HepG2 (cell line): ENCODE data around the gene PSMB3. TPM values are rescaled to one million over a fixed set of nuclear protein-coding genes. Genes with fewer than 3 reads are reported as not detected.
A peak's percentile ranks its signal among the peaks of the same experiment; 100 is the strongest.

ENCODE experiments used
- ARNTL ChIP-seq: sonication (generic); formaldehyde crosslinking; IDR thresholded peaks from 2 replicates; pipeline ENCODE4 v1.4.0; 2020; ENCODE audit warnings: mild to moderate bottlenecking, missing genetic modification reagents
- FOXM1 ChIP-seq: sonication (generic); formaldehyde crosslinking; IDR thresholded peaks from 2 replicates; pipeline ENCODE4 v1.5.0; 2020; ENCODE audit warnings: missing genetic modification reagents
- GTF3A ChIP-seq: sonication (generic); formaldehyde crosslinking; conservative IDR thresholded peaks from 2 replicates; pipeline ENCODE4 v1.4.0; 2020; ENCODE audit warnings: mild to moderate bottlenecking, missing genetic modification reagents
- MEIS1 ChIP-seq: sonication (generic); formaldehyde crosslinking; IDR thresholded peaks from 2 replicates; pipeline ENCODE4 v1.9.0; 2021; ENCODE audit warnings: mild to moderate bottlenecking, missing genetic modification reagents, moderate library complexity, borderline replicate concordance
- PHF21A ChIP-seq: sonication (generic); formaldehyde crosslinking; IDR thresholded peaks from 2 replicates; pipeline ENCODE4 v1.5.0; 2020; ENCODE audit warnings: mild to moderate bottlenecking, missing genetic modification reagents
- TSC22D2 ChIP-seq: sonication (generic); formaldehyde crosslinking; IDR thresholded peaks from 2 replicates; pipeline ENCODE4 v1.5.1; 2020; ENCODE audit warnings: missing genetic modification reagents, mild to moderate bottlenecking, borderline replicate concordance
- ZBTB38 ChIP-seq: sonication (generic); formaldehyde crosslinking; IDR thresholded peaks from 2 replicates; pipeline ENCODE4 v1.5.1; 2020; ENCODE audit warnings: mild to moderate bottlenecking, missing genetic modification reagents
- ZFY ChIP-seq: sonication (generic); formaldehyde crosslinking; IDR thresholded peaks from 2 replicates; pipeline ENCODE4 v1.4.0; 2020; ENCODE audit warnings: missing genetic modification reagents
- ZMYM2 ChIP-seq: sonication (generic); formaldehyde crosslinking; IDR thresholded peaks from 2 replicates; pipeline ENCODE4 v1.8.0; 2022; ENCODE audit warnings: mild to moderate bottlenecking, missing genetic modification reagents
- ZNF121 ChIP-seq: sonication (generic); formaldehyde crosslinking; IDR thresholded peaks from 2 replicates; pipeline ENCODE4 v1.5.0; 2020; ENCODE audit warnings: mild to moderate bottlenecking, missing genetic modification reagents
- ZNF777 ChIP-seq: sonication (generic); formaldehyde crosslinking; IDR thresholded peaks from 2 replicates; pipeline ENCODE4 v1.4.0; 2020; ENCODE audit warnings: missing genetic modification reagents
- ZSCAN29 ChIP-seq: sonication (generic); formaldehyde crosslinking; conservative IDR thresholded peaks from 2 replicates; pipeline ENCODE4 v1.4.0; 2020; ENCODE audit warnings: mild to moderate bottlenecking, missing genetic modification reagents
- polyA plus RNA-seq, 8 experiments: library from polyadenylated mRNA; depleted of rRNA in 3 of 8; stranded (reverse) in 7 of 8; unstranded in 1 of 8; fragments of >200 nt; fragmentation: Illumina TruSeq in 4 of 8; extraction: Trizol in 4 of 8; gene quantifications; 2 replicates each; pipeline versions ENCODE4 v1.2.1 to v1.2.3, GENCODE V29; 2011 to 2016; ENCODE audit warnings: low read depth in 4 of 8, missing spikeins in 1 of 8, mixed read lengths in 1 of 8; ENCODE audit not compliant: insufficient read depth in 1 of 8
- total RNA-seq, 5 experiments: library from RNA; depleted of rRNA; stranded (reverse); fragments of >200 nt; fragmentation: Illumina TruSeq; extraction: Trizol; gene quantifications; 2 replicates each; pipeline ENCODE4 v1.2.3, GENCODE V29; 2016; ENCODE audit warnings: low read depth in 1 of 5
- TF ChIP-seq, protein P1 (sequence below): IDR thresholded peaks from 2 replicates; pipeline ENCODE4 v1.6.1; 2018; ENCODE audit warnings: missing genetic modification reagents
- TF ChIP-seq, protein P2 (sequence below): IDR thresholded peaks from 2 replicates; pipeline ENCODE4 v1.4.0; 2020; ENCODE audit warnings: mild to moderate bottlenecking, missing genetic modification reagents
- TF ChIP-seq, protein P3 (sequence below): sonication (generic); formaldehyde crosslinking; IDR thresholded peaks from 2 replicates; pipeline ENCODE4 v1.4.0; 2020; ENCODE audit warnings: missing genetic modification reagents
- TF ChIP-seq, protein P4 (sequence below): sonication (generic); formaldehyde crosslinking; IDR thresholded peaks from 2 replicates; pipeline ENCODE4 v1.9.0; 2021; ENCODE audit warnings: missing genetic modification reagents, mild to moderate bottlenecking, borderline replicate concordance

Gene PSMB3
- total and polyA plus RNA-seq, 2 of the 13 experiments (the other 11 are each of a cell fraction or from before 2014, with no cell fraction given), result 366 to 517 TPM

DNA sequence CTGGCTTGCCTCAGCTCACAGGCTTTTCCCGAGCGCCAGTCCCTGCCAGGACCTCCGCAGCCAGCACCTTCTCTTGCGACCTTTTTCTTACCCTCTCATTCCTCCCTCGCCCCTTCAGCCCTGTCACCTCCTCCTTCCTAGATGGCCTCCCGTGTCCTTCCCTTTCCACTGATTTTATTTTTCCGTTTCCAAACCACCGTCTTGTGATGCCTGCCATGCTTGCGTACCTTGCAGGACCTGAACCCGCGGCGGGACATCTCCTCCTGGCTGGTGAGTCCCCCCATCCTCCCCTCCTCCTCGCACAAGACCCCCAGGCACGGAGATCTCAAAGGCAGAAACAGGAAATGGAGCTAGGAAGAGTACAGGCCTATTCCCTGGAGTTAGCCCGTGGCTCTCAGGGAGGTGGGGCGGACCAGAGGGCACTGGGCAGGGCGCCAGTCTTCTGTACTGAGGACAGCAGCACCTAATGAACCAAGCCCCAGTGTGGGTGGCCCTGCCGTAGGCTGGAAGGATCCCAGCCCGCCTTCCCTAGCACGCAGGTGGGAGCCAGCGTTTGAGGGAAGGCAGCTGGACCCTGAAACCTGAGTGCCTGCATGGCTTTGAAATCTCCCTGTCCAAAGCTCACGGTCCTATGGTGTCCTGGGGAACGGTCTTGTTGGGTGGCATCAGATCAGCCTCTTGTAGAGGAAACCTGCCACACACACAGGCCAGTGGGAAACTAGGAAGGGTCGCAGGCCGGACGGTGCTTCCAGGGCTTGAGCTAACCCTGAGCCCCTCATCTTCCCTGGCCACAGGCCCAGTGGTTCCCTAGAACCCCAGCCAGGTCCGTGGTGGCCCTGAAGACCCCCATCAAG, 21.8 kb upstream of the PSMB3 start (continued):
- TF ChIP-seq, protein P1, sequence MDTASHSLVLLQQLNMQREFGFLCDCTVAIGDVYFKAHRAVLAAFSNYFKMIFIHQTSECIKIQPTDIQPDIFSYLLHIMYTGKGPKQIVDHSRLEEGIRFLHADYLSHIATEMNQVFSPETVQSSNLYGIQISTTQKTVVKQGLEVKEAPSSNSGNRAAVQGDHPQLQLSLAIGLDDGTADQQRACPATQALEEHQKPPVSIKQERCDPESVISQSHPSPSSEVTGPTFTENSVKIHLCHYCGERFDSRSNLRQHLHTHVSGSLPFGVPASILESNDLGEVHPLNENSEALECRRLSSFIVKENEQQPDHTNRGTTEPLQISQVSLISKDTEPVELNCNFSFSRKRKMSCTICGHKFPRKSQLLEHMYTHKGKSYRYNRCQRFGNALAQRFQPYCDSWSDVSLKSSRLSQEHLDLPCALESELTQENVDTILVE (CRISPR knock-in tag), result peak; percentile 73
- TF ChIP-seq TSC22D2 (CRISPR knock-in tag) (0 out of 2 replicates have a peak, but pooled peaks have one; percentile 54), ZBTB38 (CRISPR knock-in tag) (peak; percentile 35; the same call in 1 of the 2 replicates), ARNTL (peak; percentile 44; the same call in 1 of the 2 replicates), FOXM1 (CRISPR knock-in tag) (no peak), MEIS1 (peak; percentile 89; the same call in 1 of the 2 replicates), ZNF777 (no peak), ZFY (CRISPR knock-in tag) (peak; percentile 79), PHF21A (peak; percentile 72; the same call in 1 of the 2 replicates), ZMYM2 (CRISPR knock-in tag) (no peak), ZSCAN29 (CRISPR knock-in tag) (0 out of 2 replicates have a peak, but pooled peaks have one; percentile 44), ZNF121 (CRISPR knock-in tag) (peak; percentile 15; the same call in 1 of the 2 replicates), GTF3A (peak; percentile 69; the same call in 1 of the 2 replicates)
- TF ChIP-seq, protein P2, sequence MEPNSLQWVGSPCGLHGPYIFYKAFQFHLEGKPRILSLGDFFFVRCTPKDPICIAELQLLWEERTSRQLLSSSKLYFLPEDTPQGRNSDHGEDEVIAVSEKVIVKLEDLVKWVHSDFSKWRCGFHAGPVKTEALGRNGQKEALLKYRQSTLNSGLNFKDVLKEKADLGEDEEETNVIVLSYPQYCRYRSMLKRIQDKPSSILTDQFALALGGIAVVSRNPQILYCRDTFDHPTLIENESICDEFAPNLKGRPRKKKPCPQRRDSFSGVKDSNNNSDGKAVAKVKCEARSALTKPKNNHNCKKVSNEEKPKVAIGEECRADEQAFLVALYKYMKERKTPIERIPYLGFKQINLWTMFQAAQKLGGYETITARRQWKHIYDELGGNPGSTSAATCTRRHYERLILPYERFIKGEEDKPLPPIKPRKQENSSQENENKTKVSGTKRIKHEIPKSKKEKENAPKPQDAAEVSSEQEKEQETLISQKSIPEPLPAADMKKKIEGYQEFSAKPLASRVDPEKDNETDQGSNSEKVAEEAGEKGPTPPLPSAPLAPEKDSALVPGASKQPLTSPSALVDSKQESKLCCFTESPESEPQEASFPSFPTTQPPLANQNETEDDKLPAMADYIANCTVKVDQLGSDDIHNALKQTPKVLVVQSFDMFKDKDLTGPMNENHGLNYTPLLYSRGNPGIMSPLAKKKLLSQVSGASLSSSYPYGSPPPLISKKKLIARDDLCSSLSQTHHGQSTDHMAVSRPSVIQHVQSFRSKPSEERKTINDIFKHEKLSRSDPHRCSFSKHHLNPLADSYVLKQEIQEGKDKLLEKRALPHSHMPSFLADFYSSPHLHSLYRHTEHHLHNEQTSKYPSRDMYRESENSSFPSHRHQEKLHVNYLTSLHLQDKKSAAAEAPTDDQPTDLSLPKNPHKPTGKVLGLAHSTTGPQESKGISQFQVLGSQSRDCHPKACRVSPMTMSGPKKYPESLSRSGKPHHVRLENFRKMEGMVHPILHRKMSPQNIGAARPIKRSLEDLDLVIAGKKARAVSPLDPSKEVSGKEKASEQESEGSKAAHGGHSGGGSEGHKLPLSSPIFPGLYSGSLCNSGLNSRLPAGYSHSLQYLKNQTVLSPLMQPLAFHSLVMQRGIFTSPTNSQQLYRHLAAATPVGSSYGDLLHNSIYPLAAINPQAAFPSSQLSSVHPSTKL (CRISPR knock-in tag), result peak; percentile 41
- TF ChIP-seq, protein P3, sequence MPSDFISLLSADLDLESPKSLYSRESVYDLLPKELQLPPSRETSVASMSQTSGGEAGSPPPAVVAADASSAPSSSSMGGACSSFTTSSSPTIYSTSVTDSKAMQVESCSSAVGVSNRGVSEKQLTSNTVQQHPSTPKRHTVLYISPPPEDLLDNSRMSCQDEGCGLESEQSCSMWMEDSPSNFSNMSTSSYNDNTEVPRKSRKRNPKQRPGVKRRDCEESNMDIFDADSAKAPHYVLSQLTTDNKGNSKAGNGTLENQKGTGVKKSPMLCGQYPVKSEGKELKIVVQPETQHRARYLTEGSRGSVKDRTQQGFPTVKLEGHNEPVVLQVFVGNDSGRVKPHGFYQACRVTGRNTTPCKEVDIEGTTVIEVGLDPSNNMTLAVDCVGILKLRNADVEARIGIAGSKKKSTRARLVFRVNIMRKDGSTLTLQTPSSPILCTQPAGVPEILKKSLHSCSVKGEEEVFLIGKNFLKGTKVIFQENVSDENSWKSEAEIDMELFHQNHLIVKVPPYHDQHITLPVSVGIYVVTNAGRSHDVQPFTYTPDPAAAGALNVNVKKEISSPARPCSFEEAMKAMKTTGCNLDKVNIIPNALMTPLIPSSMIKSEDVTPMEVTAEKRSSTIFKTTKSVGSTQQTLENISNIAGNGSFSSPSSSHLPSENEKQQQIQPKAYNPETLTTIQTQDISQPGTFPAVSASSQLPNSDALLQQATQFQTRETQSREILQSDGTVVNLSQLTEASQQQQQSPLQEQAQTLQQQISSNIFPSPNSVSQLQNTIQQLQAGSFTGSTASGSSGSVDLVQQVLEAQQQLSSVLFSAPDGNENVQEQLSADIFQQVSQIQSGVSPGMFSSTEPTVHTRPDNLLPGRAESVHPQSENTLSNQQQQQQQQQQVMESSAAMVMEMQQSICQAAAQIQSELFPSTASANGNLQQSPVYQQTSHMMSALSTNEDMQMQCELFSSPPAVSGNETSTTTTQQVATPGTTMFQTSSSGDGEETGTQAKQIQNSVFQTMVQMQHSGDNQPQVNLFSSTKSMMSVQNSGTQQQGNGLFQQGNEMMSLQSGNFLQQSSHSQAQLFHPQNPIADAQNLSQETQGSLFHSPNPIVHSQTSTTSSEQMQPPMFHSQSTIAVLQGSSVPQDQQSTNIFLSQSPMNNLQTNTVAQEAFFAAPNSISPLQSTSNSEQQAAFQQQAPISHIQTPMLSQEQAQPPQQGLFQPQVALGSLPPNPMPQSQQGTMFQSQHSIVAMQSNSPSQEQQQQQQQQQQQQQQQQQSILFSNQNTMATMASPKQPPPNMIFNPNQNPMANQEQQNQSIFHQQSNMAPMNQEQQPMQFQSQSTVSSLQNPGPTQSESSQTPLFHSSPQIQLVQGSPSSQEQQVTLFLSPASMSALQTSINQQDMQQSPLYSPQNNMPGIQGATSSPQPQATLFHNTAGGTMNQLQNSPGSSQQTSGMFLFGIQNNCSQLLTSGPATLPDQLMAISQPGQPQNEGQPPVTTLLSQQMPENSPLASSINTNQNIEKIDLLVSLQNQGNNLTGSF (CRISPR knock-in tag), result no peak
- TF ChIP-seq, protein P4, sequence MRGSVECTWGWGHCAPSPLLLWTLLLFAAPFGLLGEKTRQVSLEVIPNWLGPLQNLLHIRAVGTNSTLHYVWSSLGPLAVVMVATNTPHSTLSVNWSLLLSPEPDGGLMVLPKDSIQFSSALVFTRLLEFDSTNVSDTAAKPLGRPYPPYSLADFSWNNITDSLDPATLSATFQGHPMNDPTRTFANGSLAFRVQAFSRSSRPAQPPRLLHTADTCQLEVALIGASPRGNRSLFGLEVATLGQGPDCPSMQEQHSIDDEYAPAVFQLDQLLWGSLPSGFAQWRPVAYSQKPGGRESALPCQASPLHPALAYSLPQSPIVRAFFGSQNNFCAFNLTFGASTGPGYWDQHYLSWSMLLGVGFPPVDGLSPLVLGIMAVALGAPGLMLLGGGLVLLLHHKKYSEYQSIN (CRISPR knock-in tag), result no peak
